ENCODE results near the gene SLC13A3.

The SLC13A3 gene

GRCh38 chr20:46625875-46626373, 25.3 kb downstream of the SLC13A3 start:
- no peak overlapping the region for H3K4me3 ChIP-seq (ENCODE audit: low read length)
- H3K4me2 ChIP-seq (ENCODE audit: low read length): no peak overlapping the region
- no peaks in the 10 kb centered on the region for H3K36me3 ChIP-seq (ENCODE audit: control insufficient read depth, low read length)
- no peaks in the 10 kb centered on the region for H4K20me1 ChIP-seq (ENCODE audit: control insufficient read depth, insufficient read depth, low read depth, low read length)
- peaks cover 13% of the 10 kb centered on the region for H3K27me3 ChIP-seq (ENCODE audit: control insufficient read depth, low read length)
- no peaks in the 10 kb centered on the region for H3K4me1 ChIP-seq (ENCODE audit: control insufficient read depth, low read length)
- H3F3A ChIP-seq (ENCODE audit: control insufficient read depth, insufficient read depth): no peaks in the 10 kb centered on the region
- no peak overlapping the region for H3K27ac ChIP-seq (ENCODE audit: low read depth, low read length)
- TF ChIP-seq EZH2phosphoT487 (IDR thresholded peaks at IDR 0.05; ENCODE audit: borderline replicate concordance, low read length): no peak
- TF ChIP-seq, protein P1, sequence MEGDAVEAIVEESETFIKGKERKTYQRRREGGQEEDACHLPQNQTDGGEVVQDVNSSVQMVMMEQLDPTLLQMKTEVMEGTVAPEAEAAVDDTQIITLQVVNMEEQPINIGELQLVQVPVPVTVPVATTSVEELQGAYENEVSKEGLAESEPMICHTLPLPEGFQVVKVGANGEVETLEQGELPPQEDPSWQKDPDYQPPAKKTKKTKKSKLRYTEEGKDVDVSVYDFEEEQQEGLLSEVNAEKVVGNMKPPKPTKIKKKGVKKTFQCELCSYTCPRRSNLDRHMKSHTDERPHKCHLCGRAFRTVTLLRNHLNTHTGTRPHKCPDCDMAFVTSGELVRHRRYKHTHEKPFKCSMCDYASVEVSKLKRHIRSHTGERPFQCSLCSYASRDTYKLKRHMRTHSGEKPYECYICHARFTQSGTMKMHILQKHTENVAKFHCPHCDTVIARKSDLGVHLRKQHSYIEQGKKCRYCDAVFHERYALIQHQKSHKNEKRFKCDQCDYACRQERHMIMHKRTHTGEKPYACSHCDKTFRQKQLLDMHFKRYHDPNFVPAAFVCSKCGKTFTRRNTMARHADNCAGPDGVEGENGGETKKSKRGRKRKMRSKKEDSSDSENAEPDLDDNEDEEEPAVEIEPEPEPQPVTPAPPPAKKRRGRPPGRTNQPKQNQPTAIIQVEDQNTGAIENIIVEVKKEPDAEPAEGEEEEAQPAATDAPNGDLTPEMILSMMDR (IDR thresholded peaks at IDR 0.05; ENCODE audit: low read depth, low read length, poor library complexity, severe bottlenecking): no peak
- H3K9me2 ChIP-seq (replicated peaks; ENCODE audit: control insufficient read depth, low read length): no peaks in the 10 kb centered on the region
- H3K9me3 ChIP-seq (ENCODE audit: control insufficient read depth, insufficient read depth, low read length): no peaks in the 10 kb centered on the region
- H3K79me2 ChIP-seq (ENCODE audit: control insufficient read depth, low read length): no peaks in the 10 kb centered on the region

- H3K9me3 ChIP-seq (ENCODE audit: control insufficient read depth, insufficient read depth, low read length): no peaks in the 10 kb centered on the region
- H3K79me2 ChIP-seq (ENCODE audit: control insufficient read depth, low read length): no peaks in the 10 kb centered on the region
- no peaks in the 10 kb centered on the region for H3K9me2 ChIP-seq (replicated peaks; ENCODE audit: control insufficient read depth, low read length)
Measured at GRCh38 chr20:46624946-46625345, 26.3 kb downstream of the SLC13A3 start.

GRCh38 chr20:46622165-46622564, 29.1 kb downstream of the SLC13A3 start:
- H3K4me3 ChIP-seq (ENCODE audit: low read length): no peak overlapping the region
- H3K9me3 ChIP-seq (ENCODE audit: control insufficient read depth, insufficient read depth, low read length): no peaks in the 10 kb centered on the region
- TF ChIP-seq, protein P1 (IDR thresholded peaks at IDR 0.05; ENCODE audit: low read depth, low read length, poor library complexity, severe bottlenecking): no peak
- TF ChIP-seq EZH2phosphoT487 (IDR thresholded peaks at IDR 0.05; ENCODE audit: borderline replicate concordance, low read length): no peak
- no peaks in the 10 kb centered on the region for H3F3A ChIP-seq (ENCODE audit: control insufficient read depth, insufficient read depth)
- H3K4me1 ChIP-seq (ENCODE audit: control insufficient read depth, low read length): no peaks in the 10 kb centered on the region
- H3K4me2 ChIP-seq (ENCODE audit: low read length): no peak overlapping the region
- no peak overlapping the region for H3K27ac ChIP-seq (ENCODE audit: low read depth, low read length)
- no peaks in the 10 kb centered on the region for H3K36me3 ChIP-seq (ENCODE audit: control insufficient read depth, low read length)
- H4K20me1 ChIP-seq (ENCODE audit: control insufficient read depth, insufficient read depth, low read depth, low read length): no peaks in the 10 kb centered on the region
- H3K9me2 ChIP-seq (replicated peaks; ENCODE audit: control insufficient read depth, low read length): no peaks in the 10 kb centered on the region
- peaks cover 11% of the 10 kb centered on the region for H3K27me3 ChIP-seq (ENCODE audit: control insufficient read depth, low read length)
- no peaks in the 10 kb centered on the region for H3K79me2 ChIP-seq (ENCODE audit: control insufficient read depth, low read length)

More at GRCh38 chr20:46624946-46625345, 26.3 kb downstream of the SLC13A3 start:
- H3K27ac ChIP-seq (ENCODE audit: low read depth, low read length): no peak overlapping the region
- H3K36me3 ChIP-seq (ENCODE audit: control insufficient read depth, low read length): no peaks in the 10 kb centered on the region
- no peaks in the 10 kb centered on the region for H3F3A ChIP-seq (ENCODE audit: control insufficient read depth, insufficient read depth)
- TF ChIP-seq, protein P1 (IDR thresholded peaks at IDR 0.05; ENCODE audit: low read depth, low read length, poor library complexity, severe bottlenecking): no peak
- no peak for TF ChIP-seq EZH2phosphoT487 (IDR thresholded peaks at IDR 0.05; ENCODE audit: borderline replicate concordance, low read length)
- H3K4me1 ChIP-seq (ENCODE audit: control insufficient read depth, low read length): no peaks in the 10 kb centered on the region
- H3K4me2 ChIP-seq (ENCODE audit: low read length): no peak overlapping the region
- H3K27me3 ChIP-seq (ENCODE audit: control insufficient read depth, low read length): peaks cover 11% of the 10 kb centered on the region
- no peak overlapping the region for H3K4me3 ChIP-seq (ENCODE audit: low read length)
- no peaks in the 10 kb centered on the region for H4K20me1 ChIP-seq (ENCODE audit: control insufficient read depth, insufficient read depth, low read depth, low read length)

Measured in DOHH2 (cell line).